Erythroblast (primary cell): ENCODE results near the gene DUSP6.
"Not testable (repeated sequence)": the region's sequence is repeated elsewhere in the genome, so short reads cannot be mapped to it uniquely, and the experiment has no call there.

ENCODE experiments used
- GATA1 ChIP-seq: IDR thresholded peaks from 2 replicates; pipeline ENCODE4 v1.6.1; 2011; ENCODE audit warnings: low read depth, mild to moderate bottlenecking, control low read depth, low read length, moderate library complexity
- POLR2A ChIP-seq: IDR thresholded peaks from 2 replicates; pipeline ENCODE4 v1.6.1; 2011; ENCODE audit warnings: mild to moderate bottlenecking, low read length

- TF ChIP-seq POLR2A, GATA1: not testable (repeated sequence)
Measured at GRCh38 chr12:89337136-89337535, 15.2 kb downstream of the DUSP6 start.
